ENCODE measurements around the gene PCDH18. TPM values are rescaled to one million over a fixed set of nuclear protein-coding genes. Genes with fewer than 3 reads are reported as not detected.
"Not testable (repeated sequence)": the region's sequence is repeated elsewhere in the genome, so short reads cannot be mapped to it uniquely, and the experiment has no call there.

PCDH18 gene
- total RNA-seq, 1 donor from 2014 or later, result 6.9 TPM

DNA sequence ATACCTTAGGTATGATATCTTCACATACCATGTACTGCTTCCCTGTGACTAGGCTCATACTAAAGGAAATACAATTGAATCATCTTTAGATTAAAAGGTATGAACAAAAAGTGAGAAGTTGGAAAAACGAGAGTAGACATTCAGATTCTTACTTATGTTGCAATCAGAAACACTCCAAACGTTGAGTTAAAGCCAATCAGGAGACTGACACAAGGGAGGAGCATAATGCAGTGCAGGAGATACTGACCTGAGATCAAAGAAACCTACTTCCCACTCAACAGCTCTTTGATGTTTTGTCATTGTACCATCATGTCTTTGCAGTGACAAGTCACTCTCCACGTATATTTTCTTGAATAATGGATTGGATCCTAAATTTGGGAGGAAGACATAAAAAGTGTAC lies 8.9 kb upstream of the PCDH18 start:
- H3K27me3 ChIP-seq, result no peaks in the 10 kb centered on the region
- intact Hi-C loops (cut with DNase I), result no loop called here
- H3K9me3 ChIP-seq, result no peaks in the 10 kb centered on the region
- H3K36me3 ChIP-seq, result no peaks in the 10 kb centered on the region
- ATAC-seq (no peak), DNase-seq (no peak)
- H3K4me3 ChIP-seq, result no peak overlapping the region
- TF ChIP-seq, protein P1, sequence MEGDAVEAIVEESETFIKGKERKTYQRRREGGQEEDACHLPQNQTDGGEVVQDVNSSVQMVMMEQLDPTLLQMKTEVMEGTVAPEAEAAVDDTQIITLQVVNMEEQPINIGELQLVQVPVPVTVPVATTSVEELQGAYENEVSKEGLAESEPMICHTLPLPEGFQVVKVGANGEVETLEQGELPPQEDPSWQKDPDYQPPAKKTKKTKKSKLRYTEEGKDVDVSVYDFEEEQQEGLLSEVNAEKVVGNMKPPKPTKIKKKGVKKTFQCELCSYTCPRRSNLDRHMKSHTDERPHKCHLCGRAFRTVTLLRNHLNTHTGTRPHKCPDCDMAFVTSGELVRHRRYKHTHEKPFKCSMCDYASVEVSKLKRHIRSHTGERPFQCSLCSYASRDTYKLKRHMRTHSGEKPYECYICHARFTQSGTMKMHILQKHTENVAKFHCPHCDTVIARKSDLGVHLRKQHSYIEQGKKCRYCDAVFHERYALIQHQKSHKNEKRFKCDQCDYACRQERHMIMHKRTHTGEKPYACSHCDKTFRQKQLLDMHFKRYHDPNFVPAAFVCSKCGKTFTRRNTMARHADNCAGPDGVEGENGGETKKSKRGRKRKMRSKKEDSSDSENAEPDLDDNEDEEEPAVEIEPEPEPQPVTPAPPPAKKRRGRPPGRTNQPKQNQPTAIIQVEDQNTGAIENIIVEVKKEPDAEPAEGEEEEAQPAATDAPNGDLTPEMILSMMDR (IDR thresholded peaks at IDR 0.05), result no peak
- no peaks in the 10 kb centered on the region for H3K4me1 ChIP-seq
- no peak overlapping the region for H3K27ac ChIP-seq

DNA sequence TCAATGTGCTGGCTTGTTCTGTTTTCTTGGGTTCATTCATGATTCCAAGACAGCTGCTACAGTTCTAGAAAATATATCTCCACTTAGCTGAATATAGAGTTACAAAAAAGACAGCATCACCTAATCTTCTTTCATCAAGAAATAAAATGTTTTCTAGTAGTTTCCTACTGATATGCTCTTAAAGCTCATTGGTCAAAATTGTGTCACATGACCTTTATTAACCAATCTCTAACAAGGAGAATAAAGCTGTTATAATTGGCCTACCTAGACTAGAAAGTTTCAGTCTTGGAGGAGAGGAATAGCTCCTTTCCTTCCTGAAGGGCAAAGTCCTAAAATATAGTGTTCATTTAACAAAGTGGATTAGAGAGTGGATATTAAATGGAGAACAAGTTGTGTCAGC lies 8.1 kb upstream of the PCDH18 start:
- H3K36me3 ChIP-seq, result no peaks in the 10 kb centered on the region
- no peaks in the 10 kb centered on the region for H3K4me1 ChIP-seq
- H3K9me3 ChIP-seq, result no peaks in the 10 kb centered on the region
- intact Hi-C loops (cut with DNase I), result no loop called here
- no peak overlapping the region for H3K4me3 ChIP-seq
- no peak overlapping the region for H3K27ac ChIP-seq
- no peak for DNase-seq
- TF ChIP-seq, protein P1 (IDR thresholded peaks at IDR 0.05), result no peak
- ATAC-seq, result no peak
- no peaks in the 10 kb centered on the region for H3K27me3 ChIP-seq

DNA sequence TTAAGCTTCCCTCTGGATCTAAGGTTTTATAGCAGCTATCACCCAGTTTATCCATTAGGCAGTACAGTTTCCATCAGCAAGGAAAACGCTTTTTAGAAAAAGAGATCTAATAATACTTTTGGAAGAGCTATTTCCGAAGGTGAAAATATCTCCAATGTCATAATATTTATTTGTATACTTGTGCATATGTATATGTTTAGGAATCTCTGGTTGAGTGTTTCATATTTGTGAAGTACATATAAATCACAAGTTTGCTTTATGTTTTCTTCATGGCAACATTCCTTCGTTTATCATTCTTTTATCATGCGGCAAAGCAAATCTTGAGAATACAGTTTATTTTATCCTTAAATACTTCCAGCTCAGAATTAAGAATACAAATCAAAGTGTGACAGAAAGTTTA lies 6.2 kb upstream of the PCDH18 start:
- intact Hi-C loops (cut with DNase I), result no loop called here
- no peaks in the 10 kb centered on the region for H3K4me1 ChIP-seq
- no peak for DNase-seq

DNA sequence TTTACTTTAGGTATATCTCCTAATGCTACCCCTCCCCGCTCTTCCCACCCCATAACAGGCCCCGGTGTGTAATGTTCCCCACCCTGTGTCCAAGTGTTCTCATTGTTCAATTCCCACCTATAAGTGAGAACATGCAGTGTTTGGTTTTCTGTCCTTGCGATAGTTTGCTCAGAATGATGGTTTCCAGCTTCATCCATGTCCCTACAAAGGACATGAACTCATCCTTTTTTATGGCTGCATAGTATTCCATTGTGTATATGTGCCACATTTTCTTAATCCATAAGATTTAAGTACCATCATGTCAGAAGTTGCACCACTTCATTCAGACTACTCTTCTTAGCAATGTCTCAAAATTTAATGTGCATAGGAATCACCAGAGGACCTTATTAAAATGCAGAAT lies 5.5 kb upstream of the PCDH18 start:
- intact Hi-C loops (cut with DNase I); H3K36me3 ChIP-seq; DNase-seq; H3K4me3 ChIP-seq; H3K4me1 ChIP-seq; H3K27ac ChIP-seq; H3K9me3 ChIP-seq; ATAC-seq; H3K27me3 ChIP-seq: not testable (repeated sequence)

More for the DNA sequence above, 6.2 kb upstream of the PCDH18 start:
- H3K9me3 ChIP-seq, result no peaks in the 10 kb centered on the region
- no peak for ATAC-seq
- no peak overlapping the region for H3K27ac ChIP-seq
- H3K36me3 ChIP-seq, result no peaks in the 10 kb centered on the region
- TF ChIP-seq, protein P1 (IDR thresholded peaks at IDR 0.05), result no peak
- no peak overlapping the region for H3K4me3 ChIP-seq
- no peaks in the 10 kb centered on the region for H3K27me3 ChIP-seq

- no peaks in the 10 kb centered on the region for H3K4me1 ChIP-seq
- H3K9me3 ChIP-seq, result no peaks in the 10 kb centered on the region
- DNase-seq, result no peak
- no peak overlapping the region for H3K27ac ChIP-seq
- TF ChIP-seq, protein P1 (IDR thresholded peaks at IDR 0.05), result no peak
- no peak for ATAC-seq
- H3K27me3 ChIP-seq, result no peaks in the 10 kb centered on the region
- intact Hi-C loops (cut with DNase I), result no loop called here
- no peaks in the 10 kb centered on the region for H3K36me3 ChIP-seq
- H3K4me3 ChIP-seq, result no peak overlapping the region
These were observed 4.7 kb upstream of the PCDH18 start for GRCh38 chr4:137536789-137537561.

DNA sequence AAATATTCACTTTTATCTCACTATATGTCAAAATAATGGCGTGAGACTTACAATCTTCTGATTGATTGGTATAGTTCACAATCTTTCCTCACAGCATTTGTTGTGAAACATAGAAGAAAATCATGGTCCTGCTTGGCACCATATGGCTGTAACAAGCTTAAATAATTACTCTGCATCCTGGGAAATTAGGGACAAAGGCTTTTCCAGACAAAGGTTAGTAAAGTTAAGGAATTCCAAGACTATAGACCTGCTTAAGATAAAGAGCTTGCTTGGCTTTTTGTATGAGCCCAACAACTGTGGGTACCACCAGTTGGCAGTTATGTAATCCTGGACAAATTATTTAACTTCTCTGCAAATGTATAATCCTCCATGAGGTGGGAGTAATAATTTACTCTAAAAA lies 3.4 kb upstream of the PCDH18 start:
- H3K27me3 ChIP-seq, result no peaks in the 10 kb centered on the region
- TF ChIP-seq, protein P1 (IDR thresholded peaks at IDR 0.05), result no peak
- DNase-seq, result no peak
- intact Hi-C loops (cut with DNase I), result no loop called here
- no peak overlapping the region for H3K4me3 ChIP-seq
- no peak for ATAC-seq
- H3K4me1 ChIP-seq, result no peaks in the 10 kb centered on the region
- H3K36me3 ChIP-seq, result no peaks in the 10 kb centered on the region
- H3K9me3 ChIP-seq, result no peaks in the 10 kb centered on the region
- H3K27ac ChIP-seq, result no peak overlapping the region
